Measurements from ENCODE around the gene MCF2L2.
A peak's percentile ranks its signal among the peaks of the same experiment; 100 is the strongest.

The MCF2L2 gene

DNA sequence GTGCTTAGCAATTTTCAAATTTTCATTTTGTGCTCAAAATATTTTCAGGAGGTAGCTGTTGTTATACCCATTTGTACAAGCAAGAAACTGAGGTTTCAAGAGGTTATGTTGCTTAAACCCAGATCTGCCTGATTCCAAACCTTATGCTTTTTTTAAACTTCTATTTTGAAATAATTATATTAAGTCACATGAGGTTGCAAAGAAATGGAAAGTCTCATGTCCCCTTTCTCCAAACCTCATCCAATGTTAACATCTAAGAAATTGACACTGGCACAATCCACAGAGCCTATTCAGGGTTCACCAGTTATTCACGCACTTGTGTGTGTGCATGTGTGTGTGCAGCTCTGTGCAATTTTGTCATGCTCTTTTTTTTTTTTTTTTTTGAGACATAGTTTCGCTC is 140.3 kb downstream of the MCF2L2 start:
- no peak for DNase-seq

DNA sequence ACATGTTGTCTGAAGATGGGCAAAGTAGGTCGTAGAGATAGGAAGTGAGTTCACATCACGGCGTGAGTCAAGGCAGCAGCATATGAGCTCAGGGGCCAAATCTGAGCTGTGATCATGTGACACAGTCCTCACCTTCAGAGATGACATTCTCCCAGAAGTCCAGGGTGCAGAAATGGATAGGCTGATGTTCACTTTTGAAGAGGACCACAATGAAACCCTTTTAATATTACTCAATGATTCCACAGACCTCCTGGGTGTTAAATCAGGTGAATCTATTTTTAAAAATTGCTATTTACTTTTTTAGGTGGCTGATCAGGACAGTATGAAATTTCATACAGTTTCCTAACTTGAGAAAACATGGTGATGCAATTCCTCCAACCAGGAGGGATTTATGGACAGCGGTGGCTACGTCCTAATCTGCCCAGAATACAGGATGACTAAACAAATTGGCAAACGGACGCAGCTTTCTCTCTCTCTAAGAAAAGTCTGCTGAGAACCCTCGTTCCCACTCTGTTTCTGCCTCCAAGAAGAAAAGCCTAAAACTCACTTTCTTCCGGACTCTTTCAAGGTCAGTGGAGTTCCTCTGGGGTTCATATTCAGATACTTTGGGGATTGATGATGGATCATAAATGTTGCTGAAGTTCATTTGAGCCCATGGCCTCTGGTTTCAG is 141.0 kb downstream of the MCF2L2 start:
- peak in 1 of 2 experiments; percentile 19 for DNase-seq

DNA sequence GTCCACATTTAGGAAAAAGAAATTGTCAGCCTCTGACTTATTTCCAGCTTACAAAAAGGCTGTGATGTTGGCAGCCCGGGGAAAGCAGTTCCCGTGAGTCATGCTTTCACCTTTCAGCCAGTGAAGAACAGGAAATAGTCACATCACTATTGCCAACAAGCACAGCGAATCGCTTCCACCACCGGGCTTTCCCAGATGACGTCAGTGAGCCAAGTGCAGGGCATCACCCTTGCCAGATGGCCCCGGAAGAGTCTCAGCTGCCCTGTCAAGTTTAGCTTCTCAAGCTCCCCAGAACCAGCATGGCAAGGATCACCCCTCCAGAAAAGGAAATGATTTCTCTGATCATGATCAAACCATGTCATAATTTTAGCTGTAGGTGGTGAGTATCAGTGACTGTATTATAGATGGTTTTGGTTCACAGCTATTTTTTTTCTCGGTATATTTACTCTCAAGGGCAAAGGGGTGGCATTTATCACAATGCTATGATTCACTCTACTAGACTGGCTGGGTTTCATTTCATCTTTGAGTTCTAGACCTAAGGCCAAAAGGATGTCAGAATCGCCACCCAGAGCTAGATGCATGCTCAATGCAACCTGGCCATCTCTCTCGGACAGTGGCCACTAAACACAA is 142.5 kb downstream of the MCF2L2 start:
- peak; percentile 92 to 95 for DNase-seq

DNA sequence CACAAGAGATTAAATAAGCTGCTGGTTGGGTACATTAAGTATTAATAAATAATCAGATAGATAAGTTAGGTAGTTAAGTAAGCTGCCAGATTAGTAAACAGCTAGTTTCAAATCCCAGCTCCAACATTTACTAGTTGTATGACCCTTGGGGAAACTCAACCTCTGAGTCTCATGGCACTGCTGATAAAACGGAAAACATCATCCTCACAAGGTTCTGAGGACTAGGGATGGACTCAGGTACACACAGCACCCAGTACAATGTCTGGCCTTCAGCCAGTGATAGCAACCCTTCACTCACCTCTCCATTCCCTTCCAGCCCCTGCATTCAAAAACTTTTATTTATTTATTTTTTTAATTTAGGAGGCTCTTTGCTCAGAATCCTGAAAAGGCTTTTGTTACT is 143.1 kb downstream of the MCF2L2 start:
- no peak for DNase-seq

DNA sequence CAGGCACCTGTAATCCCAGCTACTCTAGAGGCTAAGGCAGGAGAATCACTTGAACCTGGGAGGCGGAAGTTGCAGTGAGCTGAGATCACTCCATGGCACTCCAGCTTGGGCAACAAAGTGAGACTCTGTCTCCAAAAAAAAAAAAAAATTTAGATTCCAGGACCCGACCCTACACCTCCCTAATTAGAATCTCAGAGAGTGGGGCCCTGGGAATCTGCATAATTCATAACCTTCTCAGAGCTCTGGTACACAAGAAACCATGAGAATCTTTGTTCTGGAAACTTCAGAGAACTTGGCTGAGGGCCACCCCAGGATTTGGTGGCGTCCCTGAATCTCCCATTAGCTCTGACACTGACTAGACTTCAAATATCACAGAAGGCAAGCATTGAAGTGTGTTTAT is 143.8 kb downstream of the MCF2L2 start:
- DNase-seq = no peak

DNA sequence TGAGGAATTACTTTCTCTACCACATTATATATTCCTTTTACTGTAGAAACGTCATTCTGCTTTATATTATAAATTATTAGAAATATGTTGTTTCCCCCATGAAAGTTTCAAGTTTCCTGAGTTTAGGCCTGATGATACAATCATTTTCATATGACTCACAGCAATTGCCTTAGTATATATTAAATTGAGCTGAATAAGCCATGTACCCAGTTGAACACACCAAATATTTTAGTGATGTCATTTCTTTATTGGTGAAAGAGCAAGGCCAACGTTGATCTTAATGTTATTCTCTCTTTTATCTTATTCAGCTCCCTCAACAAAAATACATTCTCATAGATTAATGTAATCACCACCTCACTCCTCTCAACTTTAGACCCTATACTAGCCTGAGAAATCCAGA is 144.5 kb downstream of the MCF2L2 start:
- no peak for DNase-seq

DNA sequence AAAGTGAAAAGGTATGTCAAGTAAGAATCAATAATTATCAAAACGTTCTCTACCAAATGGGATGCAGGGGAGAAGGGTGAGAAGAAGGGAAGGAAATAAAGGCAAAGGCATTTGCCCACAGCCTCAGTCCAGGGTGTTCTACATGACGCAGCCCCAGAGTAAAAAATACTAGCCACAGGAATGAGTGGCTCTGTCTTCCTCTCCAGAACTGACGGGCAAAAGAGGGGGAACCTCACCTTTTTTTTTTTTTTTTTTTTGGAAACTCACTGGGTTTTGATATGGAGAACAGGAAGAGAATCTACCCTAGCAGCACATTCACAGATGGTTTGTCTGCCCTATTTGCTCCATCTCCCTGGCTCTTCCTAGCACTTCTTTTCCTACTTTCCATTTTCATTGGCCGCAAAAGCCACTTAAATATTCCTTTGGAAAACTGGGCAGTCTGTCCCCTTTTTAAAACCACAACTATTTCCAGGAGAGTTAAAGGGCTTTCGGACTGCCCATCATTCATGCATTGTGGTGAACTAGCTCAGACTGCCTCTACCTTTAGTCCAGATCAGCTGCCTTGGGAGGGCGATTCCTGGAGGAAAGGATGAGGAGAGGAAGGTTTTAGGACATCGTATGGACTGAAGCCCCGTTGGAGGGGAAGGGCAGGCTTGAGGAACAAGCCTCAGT is 147.2 kb downstream of the MCF2L2 start:
- DNase-seq = no peak

DNA sequence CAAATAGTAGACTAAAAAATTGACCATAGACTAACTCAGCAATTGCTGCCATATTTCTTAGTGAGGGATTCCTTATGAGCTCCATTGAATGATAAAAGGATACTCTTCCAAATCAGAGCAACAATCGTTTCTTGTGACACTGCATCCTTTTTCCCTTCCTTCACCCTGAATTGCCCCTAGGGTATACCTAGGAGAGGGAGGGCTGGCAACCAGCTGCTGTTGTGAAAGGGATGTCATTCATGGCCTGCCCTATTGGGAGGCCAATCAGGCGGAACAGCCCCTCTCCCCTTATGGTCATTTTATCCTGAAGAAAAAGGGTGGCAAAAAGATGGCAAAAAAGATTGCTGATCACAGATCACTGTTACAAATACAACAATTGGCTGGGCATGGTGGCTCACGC is 149.0 kb downstream of the MCF2L2 start:
- DNase-seq = no peak

DNA sequence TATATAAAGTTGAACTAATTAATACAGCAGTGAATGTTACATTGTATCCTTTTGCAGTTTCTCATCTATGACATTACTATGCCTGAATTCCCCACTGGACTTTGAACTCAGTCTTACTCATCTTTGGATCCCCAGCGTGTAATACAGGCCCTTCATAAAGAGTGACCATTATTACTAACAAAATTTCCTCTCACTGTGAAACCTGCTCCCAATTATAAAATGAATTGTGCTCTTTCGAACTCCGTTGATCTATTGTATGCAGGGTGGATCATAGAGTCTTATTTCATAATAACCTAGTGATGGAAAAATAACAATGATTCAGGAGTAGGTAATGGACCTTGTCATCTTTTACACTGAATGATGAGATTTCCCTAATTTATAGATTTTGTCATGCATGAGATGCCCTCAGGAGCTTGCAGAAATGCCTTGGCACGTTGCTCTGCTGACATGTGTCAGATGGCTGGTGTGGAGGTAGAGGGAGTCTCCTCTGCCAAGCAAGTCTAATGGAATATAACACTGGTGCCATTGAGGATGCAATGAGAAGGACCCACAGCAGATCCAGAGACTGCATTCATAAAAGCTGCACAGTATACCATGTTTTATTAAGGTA is 149.8 kb downstream of the MCF2L2 start:
- DNase-seq = no peak

DNA sequence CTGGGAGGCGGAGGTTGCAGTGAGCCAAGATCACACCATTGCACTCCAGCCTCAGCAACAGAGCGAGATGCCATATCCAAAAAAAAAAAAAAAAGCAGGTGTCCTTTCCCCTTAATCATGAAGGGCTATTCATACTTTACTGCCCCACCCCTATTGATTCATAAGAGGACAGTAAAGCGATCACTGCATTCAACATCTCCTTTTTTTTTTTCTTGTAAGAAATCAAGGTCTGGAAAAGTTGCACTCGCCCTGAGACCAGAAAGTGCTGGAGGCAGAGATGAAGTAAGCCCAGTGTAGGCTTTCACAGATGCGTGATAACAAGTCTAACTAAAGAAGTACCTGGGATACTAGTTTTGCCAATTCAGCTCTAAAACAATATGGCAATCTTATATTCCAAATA is 151.2 kb downstream of the MCF2L2 start:
- no peak for DNase-seq

DNA sequence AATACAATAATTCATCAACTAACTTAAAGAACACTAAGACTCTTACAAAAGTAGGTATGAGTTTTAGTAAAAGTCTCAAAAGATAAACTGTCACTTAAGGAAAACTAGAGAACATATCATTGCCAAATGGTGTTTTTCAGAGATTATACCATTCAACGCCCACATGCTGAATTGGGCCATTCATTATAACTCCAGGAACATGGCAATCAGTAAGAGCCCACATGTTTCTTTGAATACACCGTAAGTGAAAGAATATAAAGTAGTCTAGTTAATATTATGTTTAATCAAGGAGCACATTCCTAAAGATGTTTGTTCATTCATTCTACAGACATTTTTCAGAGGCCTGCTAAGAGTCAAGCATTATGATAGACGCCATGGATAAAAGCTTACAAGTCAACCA is 152.5 kb downstream of the MCF2L2 start:
- no peak for DNase-seq

DNA sequence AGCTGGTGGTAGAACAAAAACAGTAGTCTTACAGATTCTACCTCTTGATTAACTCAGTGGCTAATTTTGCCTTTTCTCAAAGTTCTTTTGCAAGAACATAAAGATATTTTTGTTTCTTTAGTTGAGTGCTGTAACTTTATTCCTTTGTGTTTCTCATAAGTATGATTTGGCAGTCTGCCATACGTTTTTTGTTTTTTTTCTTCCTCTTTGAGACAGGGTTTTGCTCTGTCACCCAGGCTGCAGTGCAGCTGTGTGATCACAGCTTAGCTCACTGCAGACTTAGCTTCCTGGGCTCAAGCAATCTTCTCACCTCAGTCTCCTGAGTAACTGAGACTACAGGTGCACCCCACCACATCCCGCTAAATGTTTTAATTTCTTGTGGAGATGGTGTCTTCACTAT is 153.0 kb downstream of the MCF2L2 start:
- no peak for DNase-seq

DNA sequence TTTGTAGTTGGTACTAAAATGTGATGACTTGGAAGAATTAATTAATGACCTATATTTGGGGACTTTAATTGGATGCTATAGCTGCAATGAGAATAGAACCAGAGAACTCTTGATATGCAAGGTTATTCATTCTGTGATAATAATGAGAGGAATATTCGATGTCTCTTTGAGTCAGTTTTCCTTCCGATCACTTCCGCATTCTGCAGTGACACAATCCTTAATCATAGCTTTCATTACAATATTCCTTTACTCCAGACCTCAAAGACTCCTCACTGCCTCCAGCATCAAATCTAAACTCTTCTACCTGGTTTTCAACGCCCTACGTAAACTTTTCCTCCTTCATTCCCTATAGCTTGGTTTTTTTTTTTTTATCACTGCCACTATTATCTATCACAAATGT is 153.8 kb downstream of the MCF2L2 start:
- DNase-seq = no peak

DNA sequence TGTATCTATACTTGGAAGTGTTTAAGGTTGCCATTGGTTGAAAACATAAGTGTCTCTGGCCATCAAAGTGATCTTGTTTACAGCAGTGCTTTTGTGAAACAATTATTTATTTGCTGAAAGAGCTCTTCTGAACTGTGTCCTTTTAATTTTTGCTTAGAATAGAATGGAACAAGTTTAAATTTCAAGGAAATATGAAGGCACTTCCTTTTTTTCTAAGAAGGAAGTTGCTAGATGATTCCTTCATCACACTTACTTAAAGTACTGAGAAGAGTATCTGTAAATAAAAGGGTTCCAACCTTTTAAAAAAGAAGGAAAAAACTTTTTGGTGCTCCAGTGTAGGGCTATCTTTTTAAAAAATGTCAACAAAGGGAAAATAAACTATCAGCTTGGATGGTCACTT is 155.6 kb downstream of the MCF2L2 start:
- DNase-seq = no peak

DNA sequence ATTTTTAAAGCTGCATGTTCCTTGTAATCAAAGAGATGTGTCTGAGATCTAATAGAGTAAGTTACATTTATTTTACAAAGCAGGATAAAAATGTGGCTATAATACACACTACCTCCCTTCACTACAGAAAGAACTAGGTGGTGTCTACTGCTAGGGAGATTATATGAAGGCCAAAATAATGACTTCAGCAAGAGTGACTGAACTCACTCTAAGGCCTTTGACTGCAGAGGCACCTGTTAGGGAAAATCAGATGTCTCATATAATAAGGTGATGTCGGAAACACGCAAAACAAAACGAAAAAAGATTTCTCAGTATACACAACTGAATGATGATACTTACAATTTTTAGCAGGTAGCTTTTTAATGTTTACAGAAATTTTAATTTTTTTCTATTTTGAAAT is 156.3 kb downstream of the MCF2L2 start:
- no peak for DNase-seq

DNA sequence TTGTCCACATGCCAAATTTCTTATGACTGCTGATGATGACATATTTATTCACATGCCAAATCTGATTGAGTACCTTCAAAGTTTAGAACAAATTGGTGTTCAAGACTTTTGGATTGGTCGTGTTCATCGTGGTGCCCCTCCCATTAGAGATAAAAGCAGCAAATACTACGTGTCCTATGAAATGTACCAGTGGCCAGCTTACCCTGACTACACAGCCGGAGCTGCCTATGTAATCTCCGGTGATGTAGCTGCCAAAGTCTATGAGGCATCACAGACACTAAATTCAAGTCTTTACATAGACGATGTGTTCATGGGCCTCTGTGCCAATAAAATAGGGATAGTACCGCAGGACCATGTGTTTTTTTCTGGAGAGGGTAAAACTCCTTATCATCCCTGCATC is 158.1 kb downstream of the MCF2L2 start:
- no peak for DNase-seq

DNA sequence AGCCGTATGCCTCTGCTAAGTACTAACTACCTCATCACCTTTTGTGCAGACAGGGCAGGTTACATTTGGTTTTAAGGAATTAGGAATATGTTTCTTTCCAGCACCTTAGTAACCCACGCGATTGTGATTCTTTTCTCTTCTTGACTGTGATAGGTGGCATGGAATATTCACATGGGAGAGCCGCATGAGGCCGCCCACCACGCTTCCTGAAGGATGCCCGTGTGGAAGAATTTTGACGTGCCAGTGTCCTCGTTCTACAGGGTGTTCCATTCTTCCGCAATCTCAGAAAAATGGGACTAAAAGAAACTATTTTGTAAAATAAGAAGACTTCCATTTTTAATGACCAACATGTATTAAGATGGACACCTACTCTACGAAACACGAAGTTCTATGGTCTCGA is 159.1 kb downstream of the MCF2L2 start:
- DNase-seq = no peak

DNA sequence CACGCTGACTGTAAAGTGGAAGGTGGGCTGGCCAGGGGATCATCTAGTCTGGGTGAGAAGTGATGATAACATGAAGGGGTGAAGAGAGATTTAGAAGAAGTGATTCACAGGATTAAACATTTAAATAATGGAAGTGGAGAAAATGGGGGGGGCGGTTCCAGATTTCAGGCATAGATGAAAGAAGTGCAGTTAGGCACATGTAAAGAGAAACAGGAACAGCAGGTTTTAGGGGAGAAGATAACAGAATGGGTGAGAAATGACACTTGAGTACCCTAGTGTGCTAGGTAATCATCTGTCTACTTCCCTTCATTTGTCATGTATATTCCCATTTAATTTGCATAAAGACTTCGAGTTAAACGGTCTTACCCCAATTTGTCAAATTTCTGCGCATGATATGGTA is 160.1 kb downstream of the MCF2L2 start:
- DNase-seq = no peak

DNA sequence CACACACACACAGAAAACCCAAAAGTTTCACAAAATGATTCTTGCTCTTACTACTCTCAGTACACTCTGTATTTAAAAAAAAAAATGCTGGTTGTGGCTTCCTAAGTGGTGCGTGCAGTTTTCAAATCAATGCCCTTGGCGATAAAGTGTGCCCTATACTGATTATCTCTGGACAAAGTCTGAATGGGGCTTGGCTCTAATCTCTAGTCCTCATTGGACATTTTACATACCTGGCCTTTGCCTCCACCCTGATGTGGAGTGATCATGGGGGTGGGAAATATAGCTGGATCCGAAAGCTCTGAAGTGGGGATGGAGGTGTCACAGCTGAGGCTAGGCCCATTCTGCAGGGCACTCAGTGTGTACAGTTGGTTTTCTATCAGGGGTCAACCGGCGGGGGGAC is 161.3 kb downstream of the MCF2L2 start:
- DNase-seq = no peak

DNA sequence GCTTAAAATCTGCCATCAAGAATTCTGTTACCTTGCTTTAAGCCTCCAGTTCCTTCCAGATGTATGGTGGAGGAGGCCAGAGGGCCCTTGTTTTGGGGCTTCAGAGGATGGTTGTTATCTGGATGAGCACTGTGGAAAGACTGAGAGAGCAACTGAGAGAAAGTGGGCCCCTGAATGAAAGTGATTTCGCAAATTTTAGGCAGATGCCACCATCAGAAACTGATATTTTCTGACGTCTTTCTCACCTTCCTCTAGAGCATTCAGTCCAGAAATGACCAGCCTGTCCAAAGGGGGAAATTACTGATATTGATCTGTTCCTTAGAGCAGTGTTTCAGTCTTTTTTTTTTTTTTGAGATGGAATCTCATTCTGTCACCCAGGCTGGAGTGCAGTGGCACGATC is 162.0 kb downstream of the MCF2L2 start:
- DNase-seq = no peak

DNA sequence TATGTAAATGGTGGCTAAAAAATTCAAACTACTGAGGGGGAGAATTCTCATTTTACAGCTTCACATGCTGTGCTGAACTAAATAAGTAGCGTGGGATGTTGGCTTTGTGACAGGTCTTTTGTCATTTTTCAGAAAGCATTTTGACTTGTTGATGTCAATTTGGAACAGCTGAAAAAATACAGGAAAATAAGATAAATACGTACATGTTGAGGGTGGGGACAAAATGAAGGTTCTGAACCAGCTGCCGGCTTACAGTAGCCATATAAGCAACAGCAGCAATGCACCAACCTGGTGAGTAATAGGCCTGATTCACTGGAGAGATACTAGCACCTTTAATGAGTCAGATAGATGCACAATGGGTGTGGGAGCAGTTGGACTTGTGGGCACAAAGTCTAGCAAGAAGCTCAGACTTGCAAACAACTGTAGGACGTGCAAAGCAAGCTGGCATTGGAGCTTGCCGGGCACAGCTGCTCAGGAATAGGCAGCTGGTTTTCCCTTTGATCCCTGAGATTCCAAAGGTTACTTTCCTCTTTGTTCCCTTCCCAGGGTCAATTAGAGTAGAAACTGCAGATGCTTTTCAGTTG is 162.5 kb downstream of the MCF2L2 start:
- DNase-seq = peak in 1 of 2 experiments; percentile 34

DNA sequence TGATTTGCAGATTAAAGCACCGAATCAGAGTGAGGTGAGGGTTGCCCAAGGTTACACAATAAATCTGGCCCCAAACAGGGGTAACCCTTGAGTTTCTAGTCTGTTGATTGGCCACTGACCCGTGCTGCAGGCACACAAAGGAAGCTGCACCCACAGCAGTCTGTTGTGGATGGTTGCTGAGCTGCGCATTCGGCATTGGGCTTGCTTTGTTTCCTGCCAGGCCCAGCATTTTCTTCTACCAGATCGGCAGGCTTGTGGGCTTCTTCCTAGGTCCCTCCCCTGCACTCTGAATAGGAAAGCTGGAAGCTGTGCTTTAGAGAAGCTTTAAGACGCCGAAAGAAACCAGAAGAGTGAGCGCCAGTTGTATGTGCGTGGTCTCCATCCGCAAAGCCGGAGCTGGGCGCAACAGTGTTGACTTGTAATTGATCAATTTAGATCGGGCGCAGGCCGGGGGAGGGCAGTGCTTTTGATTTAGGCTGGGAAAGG is 163.2 kb downstream of the MCF2L2 start:
- DNase-seq = no peak

DNA sequence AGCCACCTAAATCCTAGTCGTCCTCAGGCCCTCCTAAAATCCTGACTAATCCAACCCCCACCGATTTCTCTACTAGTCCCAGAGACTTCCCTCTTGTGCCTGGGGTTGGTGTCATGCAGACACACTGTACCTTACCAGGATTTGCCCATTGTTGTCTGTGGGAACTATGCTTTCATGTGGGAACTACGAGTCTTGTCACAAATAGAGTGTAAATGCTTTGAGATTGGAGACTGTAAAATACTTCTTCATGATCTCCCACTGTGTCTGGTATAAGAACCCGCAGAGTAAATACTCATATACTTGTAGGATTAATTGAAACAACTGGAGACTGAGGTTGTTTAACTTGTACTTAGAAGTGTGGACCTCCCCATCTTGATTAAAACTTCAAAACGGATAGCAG is 164.2 kb downstream of the MCF2L2 start:
- DNase-seq = no peak

All from activated CD4-positive, alpha-beta T cell treated with anti-CD3 and anti-CD28 coated beads, Interleukin-2, amount 50 U/mL, for 4 hours (primary cell).